IPS-20b (cell line): ENCODE data around the gene PAFAH1B2.
"Not testable (repeated sequence)": the region's sequence is repeated elsewhere in the genome, so short reads cannot be mapped to it uniquely, and the experiment has no call there.

Experiments
- H3K27ac ChIP-seq: one replicate; pipeline ENCODE4 v1.5.1; 2013; ENCODE audit warnings: low read length
- H3K27me3 ChIP-seq: 2 replicates; pipeline ENCODE4 v1.6.1; 2013; ENCODE audit warnings: mild to moderate bottlenecking, low read length, inconsistent platforms; ENCODE audit not compliant: insufficient read depth
- H3K36me3 ChIP-seq: 2 replicates; pipeline ENCODE4 v1.6.1; 2013; ENCODE audit warnings: low read depth, mild to moderate bottlenecking, inconsistent platforms, low read length, moderate library complexity; ENCODE audit not compliant: insufficient read depth
- H3K4me1 ChIP-seq: 2 replicates; pipeline ENCODE4 v1.6.1; 2013; ENCODE audit warnings: mild to moderate bottlenecking, control low read depth, inconsistent platforms, low read length, moderate library complexity; ENCODE audit not compliant: insufficient read depth
- H3K4me3 ChIP-seq: 2 replicates; pipeline ENCODE4 v1.5.1; 2013; ENCODE audit warnings: mild to moderate bottlenecking, low read length, inconsistent platforms
- H3K9ac ChIP-seq: 2 replicates; pipeline ENCODE4 v1.6.1; 2013; ENCODE audit warnings: low read depth, mild to moderate bottlenecking, inconsistent platforms, low read length, moderate library complexity
- H3K9me3 ChIP-seq: 2 replicates; pipeline ENCODE4 v1.6.1; 2013; ENCODE audit warnings: mild to moderate bottlenecking, low read depth, low read length, inconsistent platforms; ENCODE audit not compliant: insufficient read depth

The PAFAH1B2 gene

DNA sequence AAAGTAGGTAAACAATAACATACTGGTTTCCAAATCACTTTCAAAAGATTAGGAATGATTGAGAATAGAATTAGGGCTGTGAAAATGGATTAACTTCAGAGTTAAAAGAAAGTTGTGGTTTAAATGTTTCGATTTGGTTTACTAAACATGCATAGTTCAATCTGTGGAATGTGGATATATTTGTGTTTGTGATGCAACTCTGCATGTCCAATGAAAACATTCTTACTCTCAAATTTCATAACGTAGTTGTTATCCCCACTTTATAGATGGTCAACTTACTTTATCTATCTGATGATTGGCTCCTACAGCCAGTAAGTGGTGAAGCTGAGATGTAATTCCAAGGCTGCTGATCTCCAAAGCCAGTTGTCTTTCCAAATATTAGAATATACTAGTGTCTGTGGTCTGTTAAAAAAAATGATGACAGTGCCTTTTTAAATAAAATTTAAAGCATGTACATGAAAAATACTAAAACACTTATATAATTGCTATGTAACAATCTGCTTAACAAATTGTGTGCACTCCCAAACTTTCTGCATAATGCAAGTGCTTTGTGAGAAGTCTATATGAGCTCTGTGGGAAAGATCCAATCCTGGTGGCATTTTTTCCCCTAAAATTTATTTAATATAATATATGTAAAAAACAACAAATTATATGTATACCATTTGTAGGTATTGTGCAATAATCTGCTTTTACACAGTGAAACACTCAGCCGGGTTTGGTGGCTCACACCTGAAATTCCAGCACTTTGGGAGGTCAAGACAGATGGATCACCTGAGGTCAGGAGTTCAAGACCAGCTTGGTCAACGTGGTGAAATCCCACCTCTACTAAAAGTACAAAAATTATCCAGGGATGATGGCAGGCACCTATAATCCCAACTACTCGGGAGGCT lies 36.1 kb upstream of the PAFAH1B2 start:
- Histone ChIP-seq H3K4me1 (no peaks in the 10 kb centered on the region), H3K27ac (no peak overlapping the region), H3K9me3 (no peaks in the 10 kb centered on the region), H3K36me3 (no peaks in the 10 kb centered on the region), H3K27me3 (no peaks in the 10 kb centered on the region), H3K4me3 (no peak overlapping the region), H3K9ac (no peak overlapping the region)

DNA sequence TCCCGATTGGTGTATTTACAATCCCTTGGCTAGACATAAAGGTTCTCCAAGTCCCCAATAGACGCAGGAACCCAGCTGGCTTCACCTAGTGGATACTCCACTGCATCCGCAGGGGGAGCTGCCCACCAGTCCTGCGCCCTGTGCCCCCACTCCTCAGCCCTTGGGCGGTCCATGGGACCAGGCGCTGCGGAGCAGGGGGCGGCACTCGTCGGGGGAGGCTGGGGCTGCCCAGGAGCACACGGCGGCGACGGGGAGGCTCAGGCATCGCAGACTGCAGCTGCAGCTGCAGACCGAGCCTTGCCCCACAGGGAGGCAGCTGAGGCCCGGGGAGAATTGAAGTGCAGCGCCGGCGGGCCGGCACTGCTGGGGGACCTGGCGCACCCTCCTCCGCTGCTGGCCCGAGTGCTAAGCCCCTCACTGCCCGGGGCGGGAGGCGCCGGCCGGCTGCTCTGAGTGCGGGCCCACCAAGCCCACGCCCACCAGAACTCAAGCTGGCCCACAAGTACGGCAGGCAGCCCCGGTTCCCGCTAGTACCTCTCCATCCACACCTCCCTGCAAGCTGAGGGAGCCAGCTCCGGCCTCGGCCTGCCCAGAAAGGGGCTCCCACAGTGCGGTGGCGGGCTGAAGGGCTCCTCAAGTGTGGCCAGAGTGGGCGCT lies 33.7 kb upstream of the PAFAH1B2 start:
- Histone ChIP-seq H3K4me3 (no peak overlapping the region), H3K4me1 (no peaks in the 10 kb centered on the region), H3K9me3 (no peaks in the 10 kb centered on the region), H3K9ac (no peak overlapping the region), H3K27ac (no peak overlapping the region), H3K36me3 (no peaks in the 10 kb centered on the region), H3K27me3 (no peaks in the 10 kb centered on the region)

- not testable (repeated sequence) for H3K9ac ChIP-seq, H3K27ac ChIP-seq, H3K36me3 ChIP-seq
Observed at GRCh38 chr11:117112497-117112896, 31.6 kb upstream of the PAFAH1B2 start.

GRCh38 chr11:117112939-117113338 lies 31.1 kb upstream of the PAFAH1B2 start:
- not testable (repeated sequence) for H3K36me3 ChIP-seq, H3K9me3 ChIP-seq, H3K4me1 ChIP-seq, H3K4me3 ChIP-seq, H3K27ac ChIP-seq, H3K27me3 ChIP-seq, H3K9ac ChIP-seq

More at GRCh38 chr11:117112497-117112896, 31.6 kb upstream of the PAFAH1B2 start:
- H3K4me1 ChIP-seq, H3K27me3 ChIP-seq, H3K4me3 ChIP-seq, H3K9me3 ChIP-seq: not testable (repeated sequence)

DNA sequence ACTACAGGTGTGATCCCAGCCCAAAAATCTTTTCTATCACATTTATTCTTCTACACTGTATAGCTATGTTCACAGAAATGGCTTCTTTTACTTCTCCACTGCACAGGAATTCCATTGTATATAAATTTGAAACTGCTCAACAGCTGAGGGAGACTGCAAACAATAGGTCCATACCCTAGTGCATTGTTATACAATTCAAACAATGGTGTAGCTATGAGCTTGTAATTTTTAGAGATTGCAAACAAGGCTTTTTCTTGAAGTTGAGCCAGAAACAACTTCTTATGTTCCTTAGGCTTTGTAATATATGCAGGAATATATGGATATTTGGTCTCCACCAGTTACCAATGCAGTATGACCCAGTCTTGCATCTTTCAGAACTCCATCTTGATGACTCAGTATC lies 26.4 kb upstream of the PAFAH1B2 start:
- Histone ChIP-seq H3K36me3 (no peaks in the 10 kb centered on the region), H3K27ac (no peak overlapping the region), H3K4me3 (no peak overlapping the region), H3K9ac (no peak overlapping the region), H3K9me3 (no peaks in the 10 kb centered on the region), H3K4me1 (no peaks in the 10 kb centered on the region), H3K27me3 (no peaks in the 10 kb centered on the region)

GRCh38 chr11:117121176-117121575 lies 22.9 kb upstream of the PAFAH1B2 start:
- Histone ChIP-seq H3K27me3 (no peaks in the 10 kb centered on the region), H3K9me3 (no peaks in the 10 kb centered on the region), H3K4me1 (no peaks in the 10 kb centered on the region), H3K27ac (no peak overlapping the region), H3K9ac (no peak overlapping the region), H3K4me3 (no peak overlapping the region), H3K36me3 (no peaks in the 10 kb centered on the region)

DNA sequence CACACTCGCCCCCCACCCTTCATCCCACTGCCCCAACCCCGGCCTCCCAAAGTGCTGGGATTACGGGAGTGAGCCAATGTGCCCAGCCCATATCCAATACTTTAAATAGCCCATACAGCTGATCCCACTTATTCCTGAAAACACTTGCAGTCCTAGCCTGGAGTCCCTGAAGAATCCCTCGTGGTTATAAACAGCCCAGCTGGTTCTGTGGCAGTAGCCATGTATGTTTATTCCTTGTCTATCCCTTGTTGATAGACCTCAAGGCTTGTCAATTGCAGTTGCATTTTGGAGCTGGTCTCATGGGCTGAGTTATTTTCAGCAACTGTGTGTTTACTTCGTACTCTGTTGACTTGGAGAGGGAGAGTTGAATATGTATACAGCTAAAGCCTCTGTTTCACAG lies 21.5 kb upstream of the PAFAH1B2 start:
- Histone ChIP-seq H3K27ac (no peak overlapping the region), H3K4me3 (no peak overlapping the region), H3K9me3 (no peaks in the 10 kb centered on the region), H3K4me1 (no peaks in the 10 kb centered on the region), H3K27me3 (no peaks in the 10 kb centered on the region), H3K9ac (no peak overlapping the region), H3K36me3 (no peaks in the 10 kb centered on the region)

DNA sequence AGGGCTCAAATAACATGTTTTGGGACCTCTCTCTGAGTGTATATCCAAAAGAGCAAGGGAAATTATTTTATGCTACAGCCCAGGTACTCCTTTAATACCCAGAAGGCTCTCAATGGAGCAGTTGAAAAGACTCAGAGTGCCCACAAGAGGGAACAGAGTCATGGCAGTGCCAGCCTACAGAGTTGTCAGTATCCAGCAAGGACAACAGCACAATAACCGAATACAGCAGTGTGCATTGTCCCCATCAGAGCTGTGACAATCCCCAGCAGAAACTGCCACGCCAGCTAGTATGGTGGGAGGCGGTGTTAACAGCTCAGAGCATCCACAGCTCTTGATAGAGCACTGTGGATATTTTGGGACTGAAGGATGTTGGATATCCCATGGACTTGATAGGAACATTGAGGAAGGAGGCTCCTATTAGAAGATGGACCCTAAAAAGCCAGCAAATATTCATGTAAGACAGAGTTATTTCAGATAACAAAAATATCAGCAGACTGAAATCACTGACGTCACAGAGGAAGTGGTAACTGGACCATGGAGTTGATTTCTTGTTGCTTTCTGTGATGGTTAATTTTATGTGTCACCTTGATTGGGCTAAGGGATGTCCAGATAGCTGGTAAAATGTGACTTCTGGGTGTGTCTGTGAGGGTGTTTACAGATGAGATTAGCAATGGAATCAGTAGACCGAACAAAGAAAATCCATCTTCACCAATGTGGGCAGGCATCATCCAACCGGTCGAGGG lies 17.7 kb upstream of the PAFAH1B2 start:
- no peaks in the 10 kb centered on the region for H3K36me3 ChIP-seq
- no peaks in the 10 kb centered on the region for H3K27me3 ChIP-seq
- no peak overlapping the region for H3K9ac ChIP-seq
- H3K27ac ChIP-seq, result no peak overlapping the region
- no peak overlapping the region for H3K4me3 ChIP-seq
- H3K4me1 ChIP-seq, result no peaks in the 10 kb centered on the region
- H3K9me3 ChIP-seq, result no peaks in the 10 kb centered on the region

- no peaks in the 10 kb centered on the region for H3K9me3 ChIP-seq
- H3K27ac ChIP-seq, result no peak overlapping the region
- H3K4me1 ChIP-seq, result no peaks in the 10 kb centered on the region
- H3K9ac ChIP-seq, result no peak overlapping the region
- no peak overlapping the region for H3K4me3 ChIP-seq
- H3K27me3 ChIP-seq, result no peaks in the 10 kb centered on the region
- no peaks in the 10 kb centered on the region for H3K36me3 ChIP-seq
Observed at GRCh38 chr11:117127171-117127901, 16.8 kb upstream of the PAFAH1B2 start.

GRCh38 chr11:117128289-117128688 lies 15.8 kb upstream of the PAFAH1B2 start:
- H3K36me3 ChIP-seq, result no peaks in the 10 kb centered on the region
- no peaks in the 10 kb centered on the region for H3K9me3 ChIP-seq
- no peaks in the 10 kb centered on the region for H3K27me3 ChIP-seq
- H3K4me1 ChIP-seq, result no peaks in the 10 kb centered on the region
- H3K27ac ChIP-seq, result no peak overlapping the region
- H3K4me3 ChIP-seq, result no peak overlapping the region
- H3K9ac ChIP-seq, result no peak overlapping the region

DNA sequence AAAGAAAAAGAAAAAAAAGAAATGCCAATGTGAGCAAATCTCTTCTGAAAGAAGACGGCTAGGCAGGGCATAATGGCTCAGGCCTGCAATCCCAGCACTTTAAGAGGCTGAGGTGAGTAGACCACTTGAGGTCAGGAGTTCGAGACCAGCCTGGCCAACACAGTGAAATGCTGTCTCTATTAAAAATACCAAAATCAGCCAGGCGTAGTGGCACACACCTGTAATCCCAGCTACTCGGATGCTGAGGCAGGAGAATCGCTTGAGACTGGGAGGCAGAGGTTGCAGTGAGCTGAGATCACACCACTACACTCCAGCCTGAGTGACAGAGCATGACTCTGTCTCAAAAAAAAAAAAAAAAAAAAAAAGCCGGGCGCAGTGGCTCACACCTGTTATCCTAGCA lies 13.7 kb upstream of the PAFAH1B2 start:
- H3K9me3 ChIP-seq, H3K9ac ChIP-seq, H3K4me3 ChIP-seq: not testable (repeated sequence)

More for the DNA sequence above, 13.7 kb upstream of the PAFAH1B2 start:
- H3K27ac ChIP-seq, H3K4me1 ChIP-seq, H3K36me3 ChIP-seq, H3K27me3 ChIP-seq: not testable (repeated sequence)
